ENCODE data around the gene PRKAG2.
"Not testable (repeated sequence)": the region's sequence is repeated elsewhere in the genome, so short reads cannot be mapped to it uniquely, and the experiment has no call there.

The PRKAG2 gene

DNA sequence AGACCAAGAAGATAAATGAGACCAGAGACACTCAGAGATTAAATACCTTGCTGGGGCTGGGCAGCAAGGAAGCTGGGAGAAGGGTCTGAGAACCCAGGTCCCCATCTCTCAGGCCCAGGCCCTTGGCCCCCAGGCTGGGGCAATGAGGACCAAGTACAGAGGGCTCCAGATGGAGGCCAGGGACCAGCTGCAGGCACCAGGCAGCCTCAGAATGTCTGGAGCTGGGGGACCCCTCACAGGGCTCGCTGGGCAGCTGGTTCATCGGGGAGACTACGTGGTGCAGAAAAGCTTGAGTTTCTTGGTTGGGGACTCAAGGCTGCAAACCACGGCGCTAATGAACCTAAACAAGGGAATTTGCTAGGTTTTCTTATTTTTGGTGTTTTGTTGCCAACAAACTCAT lies 75.6 kb downstream of the PRKAG2 start:
- DNase-seq (ENCODE audit: low spot score), result no peak

DNA sequence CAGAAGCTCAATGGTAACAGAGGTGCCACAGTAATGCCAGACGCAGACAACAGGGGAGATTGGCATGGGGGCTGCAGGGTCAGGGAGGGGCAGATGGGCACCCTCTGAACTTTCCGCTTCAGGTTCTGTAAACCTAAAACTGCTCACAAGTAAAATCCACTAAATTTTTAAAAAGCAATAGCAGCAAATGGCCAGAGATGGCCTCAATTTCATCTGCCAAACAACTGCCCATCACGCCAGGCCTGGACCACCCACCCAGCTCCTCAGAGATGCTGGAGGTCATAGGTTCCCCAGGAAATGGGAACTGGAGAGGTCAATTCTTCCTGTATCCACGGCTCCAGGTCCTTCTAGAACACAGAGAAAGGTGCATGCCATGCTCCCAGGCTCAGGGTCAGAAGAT lies 76.1 kb downstream of the PRKAG2 start:
- no peak for DNase-seq (ENCODE audit: low spot score)

DNA sequence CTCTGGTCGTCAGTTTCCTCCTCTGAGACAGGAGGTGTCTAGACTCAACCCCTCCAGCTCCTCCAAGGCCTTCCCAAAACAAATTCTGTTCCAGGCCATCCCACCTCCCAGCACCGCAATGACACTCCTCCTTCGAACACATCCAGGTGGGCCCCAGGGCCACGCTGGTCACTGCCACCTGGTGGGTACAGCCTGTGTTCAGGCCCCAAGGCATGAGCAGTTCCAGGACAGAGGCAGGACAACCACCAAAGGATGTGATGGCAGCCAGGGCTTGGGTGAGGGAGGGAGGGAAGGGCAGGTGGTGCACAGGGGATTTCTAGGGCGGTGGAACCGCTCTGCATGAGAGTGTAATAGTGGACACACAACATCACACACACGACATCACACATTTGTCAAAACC lies 76.5 kb downstream of the PRKAG2 start:
- DNase-seq (ENCODE audit: low spot score), result no peak

DNA sequence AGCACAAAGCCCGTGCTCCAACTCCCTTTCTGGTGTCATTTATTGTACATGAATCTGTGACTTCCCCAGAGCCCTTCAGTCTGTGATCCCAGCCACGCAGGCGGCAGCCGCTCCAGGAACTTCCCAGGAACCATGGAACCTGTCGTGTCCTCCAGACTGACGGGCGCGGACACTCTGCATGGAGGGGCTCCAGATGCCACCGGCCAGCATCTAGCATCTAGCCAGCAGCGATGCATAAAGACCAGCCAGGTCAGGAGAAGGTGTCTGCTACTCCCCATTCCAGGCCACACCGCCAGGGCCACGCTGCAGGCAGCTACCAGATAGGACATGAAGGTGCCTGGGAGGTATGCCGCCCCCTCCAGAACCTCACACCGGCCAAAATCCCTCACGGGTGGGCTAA lies 77.4 kb downstream of the PRKAG2 start:
- no peak for DNase-seq (ENCODE audit: low spot score)

DNA sequence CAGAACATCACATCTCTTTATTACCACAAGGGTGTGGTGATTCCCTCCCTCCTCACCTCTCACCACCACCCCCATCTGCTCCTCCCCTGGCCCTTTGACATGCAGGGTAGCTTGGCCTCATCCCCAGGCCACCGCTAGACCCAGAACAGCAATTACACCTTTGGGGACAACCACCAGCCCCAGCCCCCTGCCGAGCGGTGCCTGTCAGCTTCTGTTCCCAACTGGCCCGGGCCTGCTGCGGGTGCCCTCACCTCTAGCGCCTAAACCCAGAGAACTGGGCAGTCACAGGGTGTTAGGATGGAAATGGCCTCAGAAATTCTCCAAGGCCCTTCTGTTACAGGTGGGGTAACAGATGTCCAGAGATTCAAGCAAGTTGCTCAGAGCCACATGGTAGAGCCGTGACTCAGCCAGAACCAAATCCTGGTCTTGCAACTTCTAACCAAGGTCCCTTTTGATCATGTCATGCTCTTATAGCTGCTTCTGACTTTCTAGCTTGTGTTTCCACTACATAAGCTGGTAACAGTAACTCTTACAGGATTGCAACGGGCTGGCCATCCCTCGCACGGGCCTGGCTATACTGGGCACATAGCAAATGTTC lies 78.0 kb downstream of the PRKAG2 start:
- no peak for DNase-seq (ENCODE audit: low spot score)

DNA sequence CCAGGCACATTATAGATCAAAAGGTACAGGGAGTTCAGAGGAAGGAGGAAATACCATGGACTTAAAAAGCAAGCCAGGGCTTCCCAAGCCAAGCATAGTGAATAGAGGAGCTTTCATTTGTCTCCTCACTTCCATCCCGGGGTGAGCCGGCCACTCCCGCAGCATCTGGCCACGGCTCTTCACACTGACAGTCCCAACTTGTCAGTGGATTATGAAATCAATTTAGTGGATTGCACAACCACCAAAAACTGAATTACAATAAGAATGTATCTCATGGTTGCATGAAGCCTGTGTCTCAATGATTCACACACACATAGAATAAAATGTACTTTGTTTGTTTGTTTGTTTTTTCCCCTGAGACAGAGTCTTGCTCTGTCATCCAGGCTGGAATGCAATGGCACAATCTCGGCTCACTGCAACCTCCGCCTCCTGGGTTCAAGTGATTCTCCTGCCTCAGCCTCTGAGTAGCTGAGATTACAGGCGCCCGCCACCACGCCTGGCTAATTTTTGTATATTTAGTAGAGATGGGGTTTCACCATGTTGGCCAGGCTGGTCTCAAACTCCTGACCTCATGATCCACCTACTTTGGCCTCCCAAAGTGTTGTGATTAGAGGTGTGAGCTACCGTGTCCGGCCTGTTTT lies 79.1 kb downstream of the PRKAG2 start:
- not testable (repeated sequence) for DNase-seq (ENCODE audit: low spot score)

DNA sequence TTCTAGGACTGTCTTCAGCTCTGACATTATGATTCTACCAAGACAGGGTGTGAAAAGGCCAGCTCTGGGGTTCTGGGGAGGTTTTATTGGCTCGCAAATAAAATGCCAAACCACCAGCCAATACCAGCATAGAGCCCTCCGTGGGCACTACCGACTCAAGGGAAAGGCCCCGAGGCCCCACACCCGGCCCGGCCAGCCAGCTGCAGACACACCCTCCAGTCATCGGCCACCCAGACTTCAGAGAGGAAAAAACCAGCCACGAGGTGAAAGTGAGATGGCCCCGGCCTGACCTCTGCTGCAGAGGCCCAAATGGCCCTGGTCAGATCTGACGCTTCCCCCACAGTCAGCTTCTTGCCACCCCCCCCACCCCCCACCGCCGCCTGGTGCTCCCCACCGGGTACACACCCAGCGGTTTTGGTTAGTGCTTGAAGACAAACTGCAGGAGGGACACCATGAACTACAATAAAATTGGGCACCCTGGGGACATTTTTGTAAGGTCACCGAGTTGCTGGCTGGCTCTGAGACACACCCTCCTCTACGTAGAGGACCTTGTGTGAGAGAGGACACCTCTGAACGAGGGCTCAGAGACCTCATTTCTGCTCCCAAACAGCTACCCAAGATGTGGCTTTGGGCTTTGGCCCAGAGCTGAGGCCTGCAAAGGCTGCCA lies 79.9 kb downstream of the PRKAG2 start:
- no peak for DNase-seq (ENCODE audit: low spot score)

DNA sequence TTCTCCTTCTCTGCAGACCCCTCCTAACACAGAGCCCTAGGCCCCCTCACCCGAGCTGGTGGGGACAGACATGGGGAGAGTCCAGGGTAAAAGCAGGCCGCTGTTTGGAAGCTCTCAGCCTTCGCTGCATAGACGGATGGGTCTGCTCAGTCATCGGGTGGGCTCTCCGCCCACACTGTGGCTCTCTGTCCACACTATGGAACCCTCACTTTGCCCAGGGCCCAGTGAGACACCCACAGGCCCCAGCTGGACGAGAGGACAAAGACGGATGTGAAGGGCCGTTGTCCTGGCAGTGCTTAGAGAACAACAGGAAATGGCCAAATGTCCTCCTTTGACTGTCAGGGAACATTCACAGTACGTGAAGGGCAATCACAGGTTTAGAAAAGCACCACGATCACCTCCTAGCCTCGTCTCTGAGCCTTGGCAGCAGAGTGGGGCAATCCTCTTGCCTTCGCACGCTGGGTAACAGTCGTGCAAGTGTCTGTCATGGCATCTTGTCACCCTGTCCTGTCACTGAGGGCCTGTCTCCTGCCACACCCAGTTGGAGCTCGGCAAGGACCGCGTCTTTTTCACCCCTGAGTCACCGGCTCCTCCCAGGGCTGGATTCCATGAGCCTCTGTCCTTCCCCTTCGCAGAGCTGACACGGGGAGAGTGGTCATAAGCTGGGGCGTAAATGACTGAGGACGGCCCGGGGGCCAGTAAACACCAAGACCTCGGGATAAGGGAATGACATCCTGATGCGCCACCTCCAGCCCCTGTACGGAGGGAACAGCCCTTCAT lies 80.6 kb downstream of the PRKAG2 start:
- no peak for DNase-seq (ENCODE audit: low spot score)

DNA sequence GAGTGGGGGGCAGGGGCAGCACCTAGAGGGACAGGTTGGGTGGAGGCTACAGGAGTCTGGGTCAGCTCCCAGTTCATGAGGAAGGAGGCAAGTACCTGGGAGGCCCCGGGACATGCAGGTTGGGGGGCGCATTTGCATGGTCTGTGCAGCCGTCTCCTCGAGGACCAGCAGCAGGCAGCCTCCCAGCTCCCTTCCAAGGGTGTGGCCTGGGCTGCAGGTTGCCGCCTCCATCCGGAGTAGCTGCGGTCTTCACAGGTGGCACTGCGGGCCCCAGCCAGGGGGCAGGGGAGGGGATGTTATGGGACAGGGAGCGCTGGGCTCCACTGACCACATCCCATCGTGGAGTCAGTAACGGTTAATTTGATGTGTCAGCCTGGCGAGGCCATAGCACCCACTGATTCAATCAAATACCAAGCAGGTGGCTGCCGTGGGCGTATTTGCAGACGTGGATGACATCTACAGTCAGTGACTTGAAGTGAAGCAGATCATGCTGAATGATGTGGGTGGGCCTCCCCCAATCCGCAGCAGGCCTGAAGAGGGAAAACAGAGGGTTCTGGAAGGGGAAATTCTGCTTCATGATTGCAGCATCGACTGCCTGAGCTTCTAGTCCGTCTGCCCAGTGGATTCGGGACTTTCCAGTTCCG lies 81.6 kb downstream of the PRKAG2 start:
- no peak for DNase-seq (ENCODE audit: low spot score)

DNA sequence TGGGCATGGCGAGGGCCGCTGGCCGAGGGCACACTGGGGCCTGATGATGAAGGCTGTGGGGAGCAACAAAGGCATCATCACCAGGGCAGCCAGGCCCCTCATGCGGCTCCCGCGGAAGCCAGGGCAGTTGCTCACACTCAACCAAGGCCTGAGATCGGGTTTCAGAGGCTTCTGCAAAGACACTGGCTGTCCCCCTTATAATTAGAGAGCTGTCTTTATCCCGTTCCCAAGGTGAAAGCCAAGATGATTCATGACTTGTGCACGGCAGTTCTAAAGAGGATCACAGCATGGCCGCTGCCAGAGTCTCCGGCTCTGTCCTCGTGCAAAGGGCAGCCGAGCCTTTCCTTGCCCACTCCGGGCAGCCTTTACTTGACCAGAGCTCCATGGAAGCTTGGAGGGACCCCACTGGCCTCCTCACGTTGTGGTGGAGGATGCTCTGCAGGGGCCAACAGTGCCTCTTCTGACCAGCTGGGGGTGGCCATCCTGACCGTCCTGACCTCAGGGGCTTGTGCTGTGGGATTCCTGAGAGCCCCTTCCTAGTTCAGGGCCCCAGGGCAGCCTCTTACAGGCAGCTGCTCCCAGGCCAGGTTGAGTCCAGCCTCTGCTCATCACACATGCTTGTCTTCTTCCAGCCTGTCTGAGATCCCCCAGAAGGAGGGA lies 82.3 kb downstream of the PRKAG2 start:
- DNase-seq (ENCODE audit: low spot score), result no peak

DNA sequence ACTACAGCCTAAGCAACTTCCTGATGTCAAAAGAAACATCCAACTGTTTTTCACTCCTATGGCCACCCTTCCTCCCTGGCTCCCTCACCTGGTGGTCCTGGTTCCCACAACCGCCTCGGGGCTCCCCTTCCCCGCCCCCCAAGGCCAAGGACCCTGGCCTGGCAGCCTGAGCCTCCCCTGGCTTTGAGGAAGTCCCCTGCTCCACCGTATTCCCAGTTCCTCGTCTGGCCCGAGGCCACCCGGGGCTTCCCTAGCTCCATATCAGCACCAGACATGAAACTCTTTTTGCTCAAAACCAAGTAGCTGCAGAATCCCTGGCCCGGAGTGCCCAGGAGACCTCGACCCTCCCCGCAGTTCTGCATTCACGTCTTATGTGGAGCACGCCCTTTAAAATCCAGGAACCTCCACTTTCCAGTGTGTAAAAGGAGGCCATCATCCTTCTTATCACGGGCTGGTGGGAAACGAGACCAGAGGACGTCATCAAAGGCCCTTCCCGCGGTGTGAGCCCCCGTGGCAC lies 82.9 kb downstream of the PRKAG2 start:
- no peak for DNase-seq (ENCODE audit: low spot score)

DNA sequence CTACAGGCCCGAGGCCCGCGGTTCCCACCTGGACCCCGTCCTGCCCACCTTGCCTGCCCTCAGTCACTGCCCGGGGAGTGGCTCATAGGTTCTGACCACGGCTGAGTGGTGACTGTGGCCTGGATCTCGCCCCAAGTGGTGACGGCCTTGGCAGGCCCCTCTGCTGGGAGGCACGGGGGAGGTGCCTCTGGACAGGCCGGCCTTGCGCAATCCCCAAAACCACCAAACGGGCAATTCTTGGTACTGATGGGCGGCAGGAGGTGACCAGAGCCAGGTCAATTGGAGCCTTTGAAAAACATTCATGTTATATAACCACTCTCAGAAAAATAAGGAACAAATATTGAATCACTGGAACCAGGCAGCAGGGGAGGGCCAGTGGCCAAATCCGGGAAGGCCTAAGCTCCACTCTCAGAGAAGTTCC lies 83.4 kb downstream of the PRKAG2 start:
- DNase-seq (ENCODE audit: low spot score), result no peak

DNA sequence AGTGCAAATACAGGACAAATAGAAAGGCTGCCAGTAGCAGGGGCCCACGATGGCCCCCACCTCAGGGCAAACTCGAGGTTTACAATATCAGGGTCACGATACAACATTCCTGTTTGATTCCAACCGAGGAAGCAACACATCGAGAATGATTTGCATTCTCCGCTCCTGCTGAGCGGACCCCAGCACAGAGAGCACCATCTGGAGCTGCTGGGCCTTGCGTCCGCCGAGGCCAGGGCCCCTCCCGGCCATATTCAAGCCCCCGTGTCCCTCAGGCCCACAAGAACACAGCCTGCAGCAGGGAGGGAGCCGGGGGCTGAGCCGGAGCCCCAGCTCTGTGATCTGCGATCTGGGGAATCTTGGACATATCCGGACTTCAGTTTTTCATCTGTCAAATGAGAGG lies 84.3 kb downstream of the PRKAG2 start:
- DNase-seq (ENCODE audit: low spot score), result no peak

DNA sequence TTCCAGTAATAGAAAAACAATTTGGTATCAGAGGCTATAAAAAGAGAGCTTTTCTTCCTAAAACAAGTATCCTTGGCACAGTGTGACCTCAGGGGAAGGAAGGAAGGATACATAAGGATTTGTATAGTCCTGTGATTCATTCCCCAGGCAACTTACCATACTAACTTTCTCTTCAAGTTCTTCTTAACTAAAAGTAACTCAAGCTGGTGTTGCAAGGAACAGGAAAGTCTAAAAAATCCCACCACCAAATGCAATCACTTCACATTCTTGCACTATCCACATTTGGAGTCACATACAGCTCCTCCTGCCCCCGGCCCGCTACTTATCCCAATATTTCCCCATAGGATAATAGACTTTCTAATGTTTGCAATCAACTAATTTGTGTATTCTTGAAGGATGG lies 84.8 kb downstream of the PRKAG2 start:
- no peak for DNase-seq (ENCODE audit: low spot score)

DNA sequence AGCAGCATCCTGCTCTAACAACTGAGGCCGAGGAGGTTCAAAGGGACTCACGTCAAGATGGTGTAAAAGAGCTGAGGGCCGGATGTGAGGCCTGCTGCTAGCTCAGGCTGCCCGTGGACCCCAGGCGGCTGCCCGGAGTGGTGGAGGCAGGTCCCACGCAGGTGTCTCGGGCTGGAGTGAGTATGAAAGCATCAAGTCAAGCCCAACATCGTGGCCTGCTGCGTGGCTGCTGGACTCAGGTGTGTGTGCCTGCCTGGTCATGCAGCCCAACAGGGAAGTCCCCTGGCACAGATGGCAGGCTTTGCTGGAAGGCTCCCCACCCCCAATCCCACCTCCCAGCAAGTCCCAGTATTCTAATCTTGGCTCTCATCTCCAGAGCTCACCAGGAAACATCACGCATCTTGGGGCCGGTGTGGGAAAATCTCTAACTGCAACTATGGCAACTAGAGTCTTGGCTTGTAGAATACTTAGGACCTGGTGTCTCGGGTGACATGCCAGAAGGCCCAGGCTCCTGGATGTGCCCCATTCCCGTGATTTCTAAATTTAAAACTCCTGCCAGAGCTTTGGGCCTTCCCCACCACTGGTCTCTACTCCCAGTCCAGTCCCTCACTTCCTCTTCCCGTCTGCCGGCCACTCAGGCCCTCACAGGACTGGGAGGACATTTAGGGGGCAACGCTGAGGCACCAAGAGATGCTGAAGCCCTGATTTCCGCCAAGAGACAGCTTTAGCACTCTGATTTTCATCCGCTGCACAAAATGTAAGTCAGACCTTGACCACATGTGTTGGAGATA lies 85.9 kb downstream of the PRKAG2 start:
- DNase-seq (ENCODE audit: low spot score), result no peak

DNA sequence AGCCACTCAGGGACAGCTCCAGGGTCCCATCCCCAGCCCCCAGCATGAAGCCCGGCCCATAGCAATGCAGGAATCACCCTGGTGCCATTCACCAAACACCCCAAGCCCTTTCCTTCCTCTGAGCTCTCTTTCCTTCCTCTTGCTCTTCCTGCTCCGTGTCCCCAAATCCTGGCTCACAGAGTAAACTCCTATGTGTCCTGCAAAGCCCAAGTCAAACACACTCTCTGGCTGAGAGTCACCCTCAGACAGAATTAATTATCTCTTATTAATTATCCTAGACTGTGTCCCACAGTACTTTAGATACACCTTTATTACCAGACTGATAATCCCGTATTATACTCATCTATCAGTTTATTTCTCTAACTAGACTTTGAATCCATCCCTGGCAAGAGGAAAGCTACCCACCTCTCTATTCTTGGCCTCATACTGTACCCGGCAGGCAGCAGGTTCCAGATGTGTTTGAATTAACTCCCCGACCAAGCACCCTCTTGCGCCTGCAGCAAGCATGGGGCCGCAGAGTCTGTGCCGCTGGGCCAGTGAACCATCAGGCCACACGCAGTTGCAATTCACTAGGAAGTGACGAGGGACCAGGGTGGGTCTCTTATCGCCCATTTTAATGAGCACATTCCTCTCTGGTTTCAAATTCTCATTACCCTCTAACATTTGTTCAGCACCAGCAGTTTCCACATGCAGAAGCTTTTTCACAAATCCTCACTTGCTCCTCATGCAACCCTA lies 86.7 kb downstream of the PRKAG2 start:
- no peak for DNase-seq (ENCODE audit: low spot score)

DNA sequence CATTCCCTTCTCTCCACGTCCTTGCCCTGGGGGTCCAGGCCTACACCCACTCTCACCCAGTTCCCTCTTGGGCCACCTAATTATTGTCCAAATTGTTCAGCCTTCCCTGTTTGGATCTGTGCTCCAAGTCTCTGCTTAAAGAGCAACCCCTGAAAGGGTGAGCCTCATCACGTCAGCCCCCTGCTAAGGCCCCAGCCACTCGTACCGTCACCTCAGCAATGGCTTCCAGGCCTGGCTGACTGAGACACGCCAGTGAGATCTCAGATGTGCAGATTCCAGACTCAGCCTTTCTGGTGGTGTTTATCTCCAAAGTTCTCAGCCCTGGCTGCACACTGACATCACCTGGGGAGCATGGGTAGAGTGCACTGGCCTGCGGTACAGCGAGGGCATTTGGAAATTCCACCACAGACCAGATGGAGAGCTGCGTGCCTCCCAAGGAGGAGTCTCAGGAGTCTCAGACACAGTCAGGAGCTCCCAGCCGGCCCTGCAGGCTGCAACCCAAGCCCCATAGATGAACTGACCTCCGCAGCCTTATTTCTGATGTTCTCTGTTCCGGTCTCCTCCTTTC lies 87.5 kb downstream of the PRKAG2 start:
- no peak for DNase-seq (ENCODE audit: low spot score)

DNA sequence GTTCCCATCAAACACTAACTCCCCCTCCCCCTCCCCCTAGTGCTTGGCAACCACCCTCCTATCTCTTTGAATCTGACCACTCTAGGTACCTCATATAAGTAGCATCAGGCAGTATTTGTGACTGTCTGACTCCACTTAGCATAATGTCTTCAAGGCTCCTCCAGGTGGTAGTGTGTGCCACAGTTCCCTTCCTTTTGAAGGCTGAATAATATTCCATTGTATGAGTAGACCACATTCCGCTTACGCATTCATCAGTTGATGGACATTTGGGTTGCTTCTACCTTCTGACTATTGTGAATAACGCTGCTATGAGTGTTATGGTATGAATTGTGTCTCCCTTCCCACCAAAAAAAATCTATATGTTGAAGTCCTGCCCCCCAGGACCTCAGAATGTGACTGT lies 89.6 kb downstream of the PRKAG2 start:
- no peak for DNase-seq (ENCODE audit: low spot score)

DNA sequence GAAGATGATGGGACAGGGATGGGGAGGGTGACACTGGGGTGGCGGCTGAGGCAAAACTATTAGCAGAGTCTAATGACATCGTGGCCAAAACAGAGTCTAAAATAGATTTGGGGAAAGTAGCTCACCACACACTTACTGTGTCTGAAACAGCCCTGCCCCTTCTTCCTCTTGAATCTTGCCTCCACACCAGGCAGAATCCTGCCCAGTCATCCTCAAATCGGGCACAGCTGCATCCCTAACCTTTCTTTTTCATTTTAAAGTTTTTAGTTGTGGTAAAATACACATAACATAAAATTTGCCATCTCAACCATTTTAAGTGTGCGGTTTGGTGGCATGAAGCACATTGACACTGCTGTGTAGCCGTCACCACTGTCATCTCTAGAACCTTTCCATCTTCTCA lies 90.0 kb downstream of the PRKAG2 start:
- DNase-seq (ENCODE audit: low spot score), result no peak

DNA sequence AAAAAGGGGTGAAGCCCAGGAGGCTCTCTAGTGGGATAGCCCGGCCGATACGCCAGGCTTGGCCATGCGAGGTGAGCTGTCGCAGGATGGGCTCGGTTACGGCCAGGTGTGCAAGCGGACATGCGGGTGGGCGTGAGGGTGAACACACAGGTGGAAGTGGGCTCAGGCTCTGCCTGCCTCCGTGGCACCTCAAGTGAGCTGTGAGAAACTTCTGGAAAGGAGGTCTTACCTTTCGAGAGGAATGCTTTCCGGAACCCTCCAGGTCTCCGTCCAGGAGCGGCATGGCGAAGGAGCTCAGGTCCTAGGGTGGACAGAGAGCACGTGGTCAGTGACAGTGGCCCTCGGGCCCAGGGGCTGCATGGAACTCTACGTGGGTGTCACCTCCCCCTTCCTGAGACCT lies 90.7 kb downstream of the PRKAG2 start:
- no peak for DNase-seq (ENCODE audit: low spot score)
